ENCODE data around the gene PLCD3.

The PLCD3 gene

GRCh38 chr17:45116434-45117016 lies 15.8 kb downstream of the PLCD3 start:
- 82 to 87% methylated on average over 10 of the region's 10 CpGs for WGBS, 2 experiments
- no peak overlapping the region for H3K27ac ChIP-seq (ENCODE audit: insufficient read depth, low read depth, low read length, poor library complexity, severe bottlenecking)
- no peak overlapping the region for H3K4me3 ChIP-seq (ENCODE audit: insufficient read depth, low read depth, low read length)

GRCh38 chr17:45115871-45116270 lies 16.4 kb downstream of the PLCD3 start:
- no peak overlapping the region for H3K27ac ChIP-seq (ENCODE audit: insufficient read depth, low read depth, low read length, poor library complexity, severe bottlenecking)
- no peaks in the 10 kb centered on the region for H3K4me1 ChIP-seq (ENCODE audit: control insufficient read depth, insufficient read depth, low read length)
- no peaks in the 10 kb centered on the region for H3K27me3 ChIP-seq (ENCODE audit: control insufficient read depth, insufficient read depth, low read length, poor library complexity, severe bottlenecking)
- H3K4me3 ChIP-seq (ENCODE audit: insufficient read depth, low read depth, low read length) = no peak overlapping the region
- H3K9me3 ChIP-seq (ENCODE audit: control insufficient read depth, low read length) = no peaks in the 10 kb centered on the region
- H3K36me3 ChIP-seq (ENCODE audit: control insufficient read depth, insufficient read depth, low read length) = no peaks in the 10 kb centered on the region
- 91 to 94% methylated on average over 10 to 11 of the region's 11 CpGs for WGBS, 2 experiments

More at GRCh38 chr17:45116434-45117016, 15.8 kb downstream of the PLCD3 start:
- Histone ChIP-seq H3K9me3 (ENCODE audit: control insufficient read depth, low read length) (no peaks in the 10 kb centered on the region), H3K27me3 (ENCODE audit: control insufficient read depth, insufficient read depth, low read length, poor library complexity, severe bottlenecking) (no peaks in the 10 kb centered on the region), H3K4me1 (ENCODE audit: control insufficient read depth, insufficient read depth, low read length) (no peaks in the 10 kb centered on the region), H3K36me3 (ENCODE audit: control insufficient read depth, insufficient read depth, low read length) (no peaks in the 10 kb centered on the region)

DNA sequence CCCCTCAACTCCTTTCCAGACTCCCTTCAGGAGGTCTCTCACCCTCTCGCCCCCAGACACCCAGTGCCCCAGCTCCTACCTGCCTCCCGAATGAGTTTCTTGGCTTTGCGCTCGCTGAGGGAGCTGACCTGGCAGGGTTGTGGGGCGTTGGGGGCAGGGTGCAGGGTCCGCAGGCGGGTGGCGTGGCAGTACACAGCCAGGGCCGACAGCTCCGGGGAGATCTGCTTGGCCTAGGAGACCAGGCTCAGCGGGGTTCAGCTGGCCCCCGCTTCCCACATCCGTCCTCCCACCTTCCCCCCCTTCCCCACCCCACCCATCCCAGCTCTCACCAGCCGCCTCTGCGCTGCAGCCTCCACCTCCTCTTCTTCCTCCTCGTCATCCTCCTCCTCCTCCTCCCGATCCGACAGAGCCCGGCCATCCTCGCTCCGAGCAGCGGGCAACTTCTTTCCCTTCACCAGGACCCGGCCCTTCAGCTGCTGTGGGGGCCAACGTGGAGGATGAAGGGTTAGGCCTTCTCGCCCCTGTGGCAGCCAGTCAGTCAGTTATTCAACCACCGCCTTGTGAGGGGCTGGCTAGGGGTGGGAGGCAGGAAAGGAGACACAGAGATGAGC lies 17.2 kb downstream of the PLCD3 start:
- WGBS, 2 experiments = 88 to 90% methylated on average over 26 of the region's 26 CpGs
- no peaks in the 10 kb centered on the region for H3K36me3 ChIP-seq (ENCODE audit: control insufficient read depth, insufficient read depth, low read length)
- H3K27me3 ChIP-seq (ENCODE audit: control insufficient read depth, insufficient read depth, low read length, poor library complexity, severe bottlenecking) = no peaks in the 10 kb centered on the region
- no peaks in the 10 kb centered on the region for H3K4me1 ChIP-seq (ENCODE audit: control insufficient read depth, insufficient read depth, low read length)
- no peak overlapping the region for H3K27ac ChIP-seq (ENCODE audit: insufficient read depth, low read depth, low read length, poor library complexity, severe bottlenecking)
- no peaks in the 10 kb centered on the region for H3K9me3 ChIP-seq (ENCODE audit: control insufficient read depth, low read length)
- H3K4me3 ChIP-seq (ENCODE audit: insufficient read depth, low read depth, low read length) = no peak overlapping the region

DNA sequence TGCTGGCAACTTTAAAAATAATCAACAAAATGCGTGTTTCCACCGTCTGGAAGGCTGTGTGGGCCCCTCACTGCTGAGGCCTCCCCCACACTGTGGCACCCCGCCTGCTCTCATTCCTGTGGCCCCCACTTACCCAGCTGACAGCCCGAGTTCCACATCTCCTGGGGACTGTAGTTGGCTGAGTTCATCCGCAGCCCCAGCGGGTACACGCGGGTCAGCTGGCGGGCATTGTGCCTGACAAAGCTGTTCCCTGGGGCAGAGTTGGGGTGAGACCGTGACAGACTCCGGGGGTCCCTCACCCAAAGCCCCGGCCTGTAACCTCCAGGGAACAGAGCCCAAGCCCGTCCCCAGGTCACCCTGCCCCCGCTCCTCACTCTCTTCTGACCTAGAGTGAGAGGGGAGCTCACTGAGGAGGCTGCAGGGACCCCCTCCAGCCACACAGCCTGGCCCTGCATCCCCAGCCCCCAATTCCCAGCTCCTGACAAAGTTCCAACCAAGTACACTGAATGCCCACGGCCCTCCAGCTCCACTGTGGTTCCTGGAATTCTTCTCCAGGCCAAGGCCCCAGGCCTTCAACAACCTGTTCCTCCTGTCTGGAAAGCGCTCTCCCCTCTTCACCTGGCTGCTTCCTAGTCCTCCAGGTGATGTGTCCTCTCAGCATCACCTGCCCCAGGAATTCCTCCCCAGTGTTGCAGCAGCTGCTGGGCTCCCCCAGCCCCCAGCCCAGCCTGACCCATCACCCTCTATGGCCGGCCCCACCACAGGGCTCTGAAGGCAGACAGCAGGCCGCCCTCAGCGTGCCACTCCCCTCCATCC lies 18.0 kb downstream of the PLCD3 start:
- 89% methylated on average over 19 of the region's 19 CpGs for WGBS, 2 experiments
- Histone ChIP-seq H3K27ac (ENCODE audit: insufficient read depth, low read depth, low read length, poor library complexity, severe bottlenecking) (no peak overlapping the region), H3K4me1 (ENCODE audit: control insufficient read depth, insufficient read depth, low read length) (no peaks in the 10 kb centered on the region), H3K4me3 (ENCODE audit: insufficient read depth, low read depth, low read length) (no peak overlapping the region), H3K27me3 (ENCODE audit: control insufficient read depth, insufficient read depth, low read length, poor library complexity, severe bottlenecking) (no peaks in the 10 kb centered on the region), H3K36me3 (ENCODE audit: control insufficient read depth, insufficient read depth, low read length) (no peaks in the 10 kb centered on the region), H3K9me3 (ENCODE audit: control insufficient read depth, low read length) (no peaks in the 10 kb centered on the region)

GRCh38 chr17:45113424-45113754 lies 18.9 kb downstream of the PLCD3 start:
- WGBS, 2 experiments = 90 to 93% methylated on average over 9 of the region's 9 CpGs
- H3K4me3 ChIP-seq (ENCODE audit: insufficient read depth, low read depth, low read length) = no peak overlapping the region
- H3K27ac ChIP-seq (ENCODE audit: insufficient read depth, low read depth, low read length, poor library complexity, severe bottlenecking) = no peak overlapping the region
- no peaks in the 10 kb centered on the region for H3K9me3 ChIP-seq (ENCODE audit: control insufficient read depth, low read length)
- no peaks in the 10 kb centered on the region for H3K27me3 ChIP-seq (ENCODE audit: control insufficient read depth, insufficient read depth, low read length, poor library complexity, severe bottlenecking)
- H3K36me3 ChIP-seq (ENCODE audit: control insufficient read depth, insufficient read depth, low read length) = peaks cover 2% of the 10 kb centered on the region
- H3K4me1 ChIP-seq (ENCODE audit: control insufficient read depth, insufficient read depth, low read length) = no peaks in the 10 kb centered on the region

GRCh38 chr17:45112559-45113423 lies 19.5 kb downstream of the PLCD3 start:
- Histone ChIP-seq H3K4me3 (ENCODE audit: insufficient read depth, low read depth, low read length) (no peak overlapping the region), H3K9me3 (ENCODE audit: control insufficient read depth, low read length) (no peaks in the 10 kb centered on the region), H3K36me3 (ENCODE audit: control insufficient read depth, insufficient read depth, low read length) (peaks cover 8% of the 10 kb centered on the region), H3K27me3 (ENCODE audit: control insufficient read depth, insufficient read depth, low read length, poor library complexity, severe bottlenecking) (no peaks in the 10 kb centered on the region), H3K4me1 (ENCODE audit: control insufficient read depth, insufficient read depth, low read length) (no peaks in the 10 kb centered on the region), H3K27ac (ENCODE audit: insufficient read depth, low read depth, low read length, poor library complexity, severe bottlenecking) (no peak overlapping the region)
- WGBS, 2 experiments = 90 to 91% methylated on average over 23 of the region's 23 CpGs

DNA sequence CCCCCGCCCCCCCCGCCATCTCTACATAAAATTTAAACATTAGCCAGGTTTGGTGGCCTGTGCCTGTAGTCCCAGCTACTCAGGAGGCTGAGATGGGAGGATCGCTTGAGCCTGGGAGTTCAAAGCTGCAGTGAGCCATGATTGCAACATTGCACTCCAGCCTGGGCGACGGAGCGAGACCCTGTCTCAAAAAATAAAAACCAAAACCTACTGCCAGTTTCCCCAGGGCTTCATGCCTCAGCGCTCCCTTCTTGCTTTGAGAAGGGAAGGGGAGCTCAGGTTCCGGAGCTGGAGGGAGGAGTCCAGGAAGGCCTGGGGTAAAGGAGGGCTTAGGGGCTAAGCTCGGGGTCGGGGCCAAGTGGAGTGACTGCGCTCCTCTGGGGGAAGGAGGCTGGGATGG lies 20.5 kb downstream of the PLCD3 start:
- H3K27me3 ChIP-seq (ENCODE audit: control insufficient read depth, insufficient read depth, low read length, poor library complexity, severe bottlenecking) = no peaks in the 10 kb centered on the region
- WGBS, 2 experiments = 85 to 86% methylated on average over 11 of the region's 11 CpGs
- H3K4me1 ChIP-seq (ENCODE audit: control insufficient read depth, insufficient read depth, low read length) = no peaks in the 10 kb centered on the region

DNA sequence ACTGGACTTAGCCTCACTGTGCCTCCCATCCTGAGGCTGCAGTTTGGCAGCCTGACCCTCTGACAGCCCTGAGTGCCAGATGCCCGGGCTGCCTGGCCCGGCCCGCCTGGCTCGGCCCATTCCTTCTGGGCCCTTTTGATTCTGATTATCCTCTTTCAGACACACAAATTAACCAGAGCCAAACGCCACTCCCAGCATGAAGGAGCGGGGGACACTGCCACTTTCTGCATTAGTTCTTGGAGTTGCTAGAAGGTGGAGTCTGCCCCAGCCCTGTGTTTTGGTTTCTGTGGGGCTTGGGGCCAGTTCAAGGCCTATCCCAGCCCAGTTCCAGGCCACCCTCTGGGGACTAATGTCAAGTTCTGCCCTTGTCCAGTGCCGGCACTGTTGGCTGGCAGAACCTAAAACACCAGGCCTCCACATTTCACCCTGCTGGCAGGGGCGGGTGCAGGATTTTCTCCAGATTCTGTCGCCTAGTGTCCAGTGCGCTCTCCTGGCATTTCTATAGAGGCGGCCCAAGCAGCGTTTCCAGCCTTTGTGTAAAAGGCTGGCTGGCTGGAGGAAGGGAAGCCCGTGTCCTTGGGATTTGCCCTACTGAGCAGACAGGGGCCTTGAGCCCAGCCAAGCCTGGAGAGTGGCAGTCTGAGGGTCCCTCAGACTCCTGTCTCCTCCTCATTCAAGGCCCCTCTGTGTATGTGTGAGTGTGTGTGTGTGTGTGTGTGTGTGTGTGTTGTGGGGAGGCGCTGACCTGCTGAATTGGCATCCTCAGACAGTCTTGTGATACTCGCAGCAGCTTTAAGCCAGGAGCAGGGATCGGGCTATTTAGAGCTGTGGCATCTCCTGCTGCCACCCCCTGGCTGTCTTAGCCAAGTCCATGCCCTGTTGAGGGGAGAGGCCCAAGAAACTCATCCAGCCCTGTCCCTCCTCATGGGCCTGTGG lies 21.4 kb downstream of the PLCD3 start:
- 91 to 93% methylated on average over 16 of the region's 16 CpGs for WGBS, 2 experiments
- Histone ChIP-seq H3K4me3 (ENCODE audit: insufficient read depth, low read depth, low read length) (no peak overlapping the region), H3K9me3 (ENCODE audit: control insufficient read depth, low read length) (no peaks in the 10 kb centered on the region), H3K4me1 (ENCODE audit: control insufficient read depth, insufficient read depth, low read length) (no peaks in the 10 kb centered on the region), H3K36me3 (ENCODE audit: control insufficient read depth, insufficient read depth, low read length) (peaks cover 14% of the 10 kb centered on the region), H3K27me3 (ENCODE audit: control insufficient read depth, insufficient read depth, low read length, poor library complexity, severe bottlenecking) (no peaks in the 10 kb centered on the region), H3K27ac (ENCODE audit: insufficient read depth, low read depth, low read length, poor library complexity, severe bottlenecking) (no peak overlapping the region)

More for the DNA sequence above, 20.5 kb downstream of the PLCD3 start:
- Histone ChIP-seq H3K9me3 (ENCODE audit: control insufficient read depth, low read length) (no peaks in the 10 kb centered on the region), H3K4me3 (ENCODE audit: insufficient read depth, low read depth, low read length) (no peak overlapping the region), H3K27ac (ENCODE audit: insufficient read depth, low read depth, low read length, poor library complexity, severe bottlenecking) (no peak overlapping the region), H3K36me3 (ENCODE audit: control insufficient read depth, insufficient read depth, low read length) (peaks cover 13% of the 10 kb centered on the region)
